ENCODE measurements around the gene KIFC3.

The KIFC3 gene

GRCh38 chr16:57805176-57805575, 2.9 kb upstream of the KIFC3 start:
- CTCF ChIA-PET: interaction anchor here (0.6 kb wide), 1 partner anchor 1068 kb away, joined by 3 read pairs; no protein-coding TSS in a partner anchor
- POLR2A ChIA-PET: no interaction called here
- no peak overlapping the region for H3K27ac ChIP-seq (ENCODE audit: extremely low read depth, low read depth, low read length)
- no peak overlapping the region for H3K4me3 ChIP-seq (ENCODE audit: low read depth, low read length)
- no peaks in the 10 kb centered on the region for H3K36me3 ChIP-seq (ENCODE audit: control insufficient read depth in 2 of 2, insufficient read depth in 1 of 2, low read length in 2 of 2)
- peaks cover 9% of the 10 kb centered on the region for H3K4me1 ChIP-seq (ENCODE audit: control insufficient read depth, insufficient read depth, low read length)
- H3K9me3 ChIP-seq (ENCODE audit: control insufficient read depth, insufficient read depth, low read depth, low read length): no peaks in the 10 kb centered on the region
- TF ChIP-seq ZNF341 (tag by site-specific recombination; IDR thresholded peaks at IDR 0.05; ENCODE audit: low read depth): no peak
- TF ChIP-seq ZNF488 (tag by site-specific recombination; IDR thresholded peaks at IDR 0.05): no peak
- no peak for TF ChIP-seq ZNF112 (tag by site-specific recombination; IDR thresholded peaks at IDR 0.05)
- TF ChIP-seq ZNF596 (tag by site-specific recombination; IDR thresholded peaks at IDR 0.05): no peak
- no peak for TF ChIP-seq SETDB1 (IDR thresholded peaks at IDR 0.05; ENCODE audit: insufficient read length, low read length)
- no peak for TF ChIP-seq ZNF211 (tag by site-specific recombination; IDR thresholded peaks at IDR 0.05; ENCODE audit: low read depth)
- no peak for TF ChIP-seq ZFP3 (tag by site-specific recombination; IDR thresholded peaks at IDR 0.05; ENCODE audit: low read depth)

DNA sequence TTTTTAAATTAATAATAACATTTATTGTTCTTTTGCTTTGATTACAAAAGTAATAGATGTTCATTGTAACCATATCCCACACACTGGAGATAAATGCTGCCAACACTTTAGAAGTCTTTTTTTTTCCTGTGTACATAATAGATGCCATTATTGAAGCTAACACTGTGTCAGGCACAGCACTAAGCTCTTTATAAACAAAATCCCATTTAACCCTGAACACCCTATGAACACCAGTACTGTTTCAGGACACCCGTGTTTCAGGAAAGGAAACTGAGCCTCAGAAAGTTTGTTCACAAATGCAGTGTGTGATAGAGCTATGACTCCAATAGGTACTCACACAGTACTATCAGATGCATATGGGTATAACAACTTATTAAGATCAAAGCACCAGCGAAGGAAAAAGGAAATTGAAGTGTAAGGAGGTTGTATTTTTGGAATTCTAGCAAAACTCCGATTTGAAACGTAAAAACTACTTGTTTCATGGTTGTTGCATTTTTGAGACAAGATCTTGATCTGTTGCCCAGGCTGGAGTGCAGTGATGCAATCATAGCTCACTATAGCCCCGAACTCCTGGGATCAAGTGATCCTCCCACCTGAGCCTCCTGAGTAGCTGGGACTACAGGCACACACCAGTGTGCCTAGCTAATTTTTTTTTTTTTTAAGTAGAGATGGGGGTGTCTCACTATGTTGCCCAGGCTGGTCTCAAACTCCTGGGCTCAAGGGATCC, 2.0 kb upstream of the KIFC3 start:
- TF ChIP-seq BCL11A (tag by site-specific recombination; IDR thresholded peaks at IDR 0.05; ENCODE audit: low read depth) (no peak), MYNN (tag by site-specific recombination; IDR thresholded peaks at IDR 0.05; ENCODE audit: borderline replicate concordance) (no peak), ZNF114 (tag by site-specific recombination; IDR thresholded peaks at IDR 0.05) (no peak), ZNF768 (tag by site-specific recombination; IDR thresholded peaks at IDR 0.05) (no peak), ZBTB17 (tag by site-specific recombination; IDR thresholded peaks at IDR 0.05) (peak; percentile 26; the same call in 1 of the 2 replicates)
- ChIA-PET CTCF (interaction anchor here (0.6 to 1.2 kb wide), 2 partner anchors 58 to 285 kb away, joined by 3 to 4 read pairs; no protein-coding TSS in a partner anchor), POLR2A (no interaction called here)
- no peaks in the 10 kb centered on the region for H3K36me3 ChIP-seq (ENCODE audit: control insufficient read depth in 2 of 2, insufficient read depth in 1 of 2, low read length in 2 of 2)
- H3K4me1 ChIP-seq (ENCODE audit: control insufficient read depth, insufficient read depth, low read length): peaks cover 9% of the 10 kb centered on the region
- no peaks in the 10 kb centered on the region for H3K9me3 ChIP-seq (ENCODE audit: control insufficient read depth, insufficient read depth, low read depth, low read length)
- no peak overlapping the region for H3K4me3 ChIP-seq (ENCODE audit: low read depth, low read length)
- no peak overlapping the region for H3K27ac ChIP-seq (ENCODE audit: extremely low read depth, low read depth, low read length)

- Histone ChIP-seq H3K27ac (ENCODE audit: extremely low read depth, low read depth, low read length) (no peak overlapping the region), H3K36me3 (ENCODE audit: control insufficient read depth in 2 of 2, insufficient read depth in 1 of 2, low read length in 2 of 2) (no peaks in the 10 kb centered on the region), H3K4me3 (ENCODE audit: low read depth, low read length) (no peak overlapping the region), H3K9me3 (ENCODE audit: control insufficient read depth, insufficient read depth, low read depth, low read length) (no peaks in the 10 kb centered on the region), H3K4me1 (ENCODE audit: control insufficient read depth, insufficient read depth, low read length) (peaks cover 9% of the 10 kb centered on the region)
- ChIA-PET POLR2A (interaction anchor here (0.5 kb wide), 1 partner anchor 87 kb away, joined by 6 read pairs; no protein-coding TSS in a partner anchor), CTCF (interaction anchor here (1.2 kb wide), 1 partner anchor 59 kb away, joined by 4 read pairs; no protein-coding TSS in a partner anchor)
- TF ChIP-seq ZNF76 (tag by site-specific recombination; IDR thresholded peaks at IDR 0.05; ENCODE audit: borderline replicate concordance, low read depth) (no peak), SP2 (tag by site-specific recombination; IDR thresholded peaks at IDR 0.05) (0 out of 2 replicates have a peak, but pooled peaks have one; percentile 5), ZNF600 (tag by site-specific recombination; IDR thresholded peaks at IDR 0.05) (peak; percentile 21; the same call in 1 of the 2 replicates)
These were observed 1.1 kb upstream of the KIFC3 start for GRCh38 chr16:57803134-57803990.
